HCT116 (cell line): ENCODE results near the gene FGGY. TPM values are rescaled to one million over a fixed set of nuclear protein-coding genes. Genes with fewer than 3 reads are reported as not detected.

Experiments
- ATAC-seq: fragments of 200-7000 bp; cut with Tn5 transposase; 2 replicates; pipeline ENCODE4 v1.9.1; 2020; ENCODE audit warnings: mild to moderate bottlenecking, moderate library complexity
- BruUV-seq: library from RNA; stranded (reverse); fragments of 400-500 nt; replicated peaks from 2 replicates; lab custom pipeline; 2021; lab: Mats Ljungman, UMichigan
- CTCF ChIA-PET: fragments of 300-600 bp; sonication (Branson Sonifier 250); formaldehyde crosslinking; loops from one replicate; lab custom pipeline; 2021; ENCODE audit warnings: antibody characterized with exemption; lab: Charles Lee
- POLR2A ChIA-PET: fragments of 300-600, 350-600 bp; sonication (Branson Sonifier 250); formaldehyde crosslinking; loops from one replicate; lab custom pipeline; 2021; ENCODE audit warnings: antibody characterized with exemption; lab: Charles Lee
- RAD21 ChIA-PET, 2 experiments: fragments of 300-600 bp; sonication (Branson Sonifier 250); formaldehyde crosslinking; loops; one replicate each; lab custom pipeline; 2023; ENCODE audit warnings: low total read pairs in 2 of 2; ENCODE audit not compliant: uncharacterized antibody in 2 of 2, unreplicated experiment in 2 of 2, low non-redundant PET in 1 of 2; lab: Charles Lee
- DNase-seq: peaks from one replicate; pipeline ENCODE4 v3.0.0-alpha.2; 2010; ENCODE audit warnings: low read depth, low spot score
- H2AFZ ChIP-seq: fragments of 200-600 bp; shearing (Covaris generic), sonication (generic); 2 replicates; pipeline ENCODE4 v1.6.1; 2017; ENCODE audit warnings: low read depth, mixed run types, mixed read lengths, antibody characterized with exemption, low read length; ENCODE audit not compliant: poor library complexity, severe bottlenecking
- H3K27ac ChIP-seq: 2 replicates; pipeline ENCODE4 v1.5.1; 2012; ENCODE audit warnings: low read depth, low read length
- H3K27me3 ChIP-seq: fragments of 200-600 bp; sonication (generic); 2 replicates; pipeline ENCODE4 v1.6.1; 2016; ENCODE audit warnings: mixed run types, low read length, mixed read lengths; ENCODE audit not compliant: insufficient read depth
- H3K36me3 ChIP-seq, 2 experiments: fragments of 200-500 bp in 1 of 2; fragments of 200-600 bp in 1 of 2; sonication (Bioruptor generic) in 1 of 2; sonication (generic) in 1 of 2; 2 replicates each; pipeline versions ENCODE4 v1.5.1 to v1.6.1; 2014 to 2016; ENCODE audit warnings: low read length in 2 of 2, inconsistent platforms in 1 of 2, mixed read lengths in 1 of 2, mixed run types in 1 of 2; ENCODE audit not compliant: insufficient read depth in 2 of 2, control insufficient read depth in 1 of 2
- H3K4me1 ChIP-seq, 2 experiments: fragments of 200-600 bp in 1 of 2; sonication (generic) in 1 of 2; 2 replicates each; pipeline versions ENCODE4 v1.5.1 to v1.6.1; 2012 to 2017; ENCODE audit warnings: low read length in 2 of 2, inconsistent platforms in 1 of 2, mild to moderate bottlenecking in 1 of 2, mixed read lengths in 1 of 2, mixed run types in 1 of 2, moderate library complexity in 1 of 2; ENCODE audit not compliant: insufficient read depth in 2 of 2, control insufficient read depth in 1 of 2
- H3K4me2 ChIP-seq: fragments of 200-600 bp; sonication (generic); 2 replicates; pipeline ENCODE4 v1.6.1; 2017; ENCODE audit warnings: mixed run types, low read length, mixed read lengths
- H3K4me3 ChIP-seq, 2 experiments: fragments of 200-600 bp in 1 of 2; sonication (generic) in 1 of 2; replicated peaks in 1 of 2; 2 replicates each; pipeline ENCODE4 v1.5.1; 2011 to 2016; ENCODE audit warnings: low read length in 2 of 2, control low read depth in 1 of 2, low read depth in 1 of 2, mild to moderate bottlenecking in 1 of 2, mixed read lengths in 1 of 2, mixed run types in 1 of 2
- H3K79me2 ChIP-seq: fragments of 200-600 bp; sonication (generic); 2 replicates; pipeline ENCODE4 v1.6.1; 2017; ENCODE audit warnings: mild to moderate bottlenecking, mixed run types, low read length, moderate library complexity, mixed read lengths; ENCODE audit not compliant: insufficient read depth
- H3K9ac ChIP-seq: fragments of 200-600 bp; sonication (generic); 2 replicates; pipeline ENCODE4 v1.6.1; 2016; ENCODE audit warnings: low read length, mixed read lengths
- H3K9me2 ChIP-seq: fragments of 200-600 bp; sonication (generic), shearing (Covaris generic); 2 replicates; pipeline ENCODE4 v1.6.1; 2017; ENCODE audit warnings: mixed run types, mild to moderate bottlenecking, moderate library complexity; ENCODE audit not compliant: insufficient read depth
- H3K9me3 ChIP-seq, 2 experiments: fragments of 200-500 bp in 1 of 2; fragments of 200-600 bp in 1 of 2; sonication (Bioruptor generic) in 1 of 2; sonication (generic) in 1 of 2; 2 replicates each; pipeline ENCODE4 v1.6.1; 2014 to 2017; ENCODE audit warnings: low read length in 2 of 2, mixed read lengths in 2 of 2, inconsistent platforms in 1 of 2, low read depth in 1 of 2, mild to moderate bottlenecking in 1 of 2, mixed run types in 1 of 2, moderate library complexity in 1 of 2; ENCODE audit not compliant: control insufficient read depth in 1 of 2, insufficient read depth in 1 of 2
- H4K20me1 ChIP-seq: fragments of 200-600 bp; sonication (generic), shearing (Covaris generic); 2 replicates; pipeline ENCODE4 v1.6.1; 2017; ENCODE audit warnings: mixed run types, mild to moderate bottlenecking, moderate library complexity; ENCODE audit not compliant: insufficient read depth
- ATF3 ChIP-seq: IDR thresholded peaks from 2 replicates; pipeline ENCODE4 v1.6.1; 2012
- CBX3 ChIP-seq: IDR thresholded peaks from 2 replicates; pipeline ENCODE4 v1.6.1; 2012; ENCODE audit warnings: low read depth
- CEBPB ChIP-seq: IDR thresholded peaks from 2 replicates; pipeline ENCODE4 v1.6.1; 2012; ENCODE audit warnings: low read depth
- ELF1 ChIP-seq: IDR thresholded peaks from 2 replicates; pipeline ENCODE4 v1.6.1; 2012; ENCODE audit warnings: low read depth, borderline replicate concordance
- EZH2 ChIP-seq: fragments of 200-600 bp; sonication (generic); IDR thresholded peaks from 2 replicates; pipeline ENCODE4 v1.6.1; 2017; ENCODE audit warnings: antibody characterized with exemption, mixed run types
- EZH2phosphoT487 ChIP-seq: fragments of 200-600 bp; IDR thresholded peaks from 2 replicates; pipeline ENCODE4 v1.6.1; 2018; ENCODE audit warnings: antibody characterized with exemption, borderline replicate concordance
- JUND ChIP-seq: IDR thresholded peaks from 2 replicates; pipeline ENCODE4 v1.6.1; 2012
- MAX ChIP-seq: IDR thresholded peaks from 2 replicates; pipeline ENCODE4 v1.6.1; 2012
- POLR2A ChIP-seq: IDR thresholded peaks from 2 replicates; pipeline ENCODE4 v1.7.0; 2011; ENCODE audit warnings: borderline replicate concordance; ENCODE audit not compliant: insufficient read depth, insufficient read length; ENCODE audit errors: extremely low read depth
- POLR2AphosphoS5 ChIP-seq: IDR thresholded peaks from 2 replicates; pipeline ENCODE4 v1.6.1; 2011; ENCODE audit warnings: mild to moderate bottlenecking, low read depth, low read length, moderate library complexity
- SIN3A ChIP-seq: IDR thresholded peaks from 2 replicates; pipeline ENCODE4 v1.6.1; 2012; ENCODE audit warnings: low read depth
- SP1 ChIP-seq: IDR thresholded peaks from 2 replicates; pipeline ENCODE4 v1.6.1; 2012; ENCODE audit warnings: low read depth
- SRF ChIP-seq: IDR thresholded peaks from 2 replicates; pipeline ENCODE4 v1.6.1; 2012; ENCODE audit warnings: low read depth
- TCF7L2 ChIP-seq: IDR thresholded peaks from 2 replicates; pipeline ENCODE4 v1.7.0; 2011; ENCODE audit warnings: borderline replicate concordance, inconsistent platforms; ENCODE audit not compliant: insufficient read depth, insufficient read length; ENCODE audit errors: extremely low read depth
- YY1 ChIP-seq: IDR thresholded peaks from 2 replicates; pipeline ENCODE4 v1.6.1; 2011; ENCODE audit warnings: low read length, low read depth, moderate library complexity, mild to moderate bottlenecking; ENCODE audit not compliant: insufficient replicate concordance; ENCODE audit errors: extremely low read depth
- ZNF274 ChIP-seq: fragments of 200-500 bp; sonication (Bioruptor generic); IDR thresholded peaks from 2 replicates; pipeline ENCODE4 v1.6.1; 2014; ENCODE audit warnings: mild to moderate bottlenecking, low read depth, low read length, inconsistent platforms
- intact Hi-C: fragments of 100-400 bp; cut with micrococcal nuclease; formaldehyde crosslinking; loops from 2 replicates; pipeline ENCODE4 v1.10.0; 2022
- total RNA-seq: library from RNA; stranded (reverse); gene quantifications from one replicate; pipeline ENCODE4 v1.2.1, GENCODE V29; 2021; ENCODE audit not compliant: unreplicated experiment
- TF ChIP-seq, protein P1 (sequence below): IDR thresholded peaks from 2 replicates; pipeline ENCODE4 v1.6.1; 2011; ENCODE audit warnings: mild to moderate bottlenecking, low read length, moderate library complexity; ENCODE audit not compliant: insufficient replicate concordance; ENCODE audit errors: extremely low read depth
- TF ChIP-seq, protein P2 (sequence below): IDR thresholded peaks from 2 replicates; pipeline ENCODE4 v1.6.1; 2012; ENCODE audit warnings: low read depth

FGGY gene
- total RNA-seq, 1 experiment from 2014 or later = 10.6 TPM

- intact Hi-C loops = no loop called here
- H3K4me1 ChIP-seq = no peaks in the 10 kb centered on the region
- H3K9me2 ChIP-seq = no peaks in the 10 kb centered on the region
- BruUV-seq = no TSS peak
- ATAC-seq = no peak
- H3K4me3 ChIP-seq = no peak overlapping the region
- no peaks in the 10 kb centered on the region for H3K36me3 ChIP-seq
- ChIA-PET CTCF (no interaction called here), RAD21 (no interaction called here), POLR2A (no interaction called here)
- no peak for TF ChIP-seq MAX
- no peak for TF ChIP-seq POLR2AphosphoS5
- TF ChIP-seq SIN3A = no peak
- TF ChIP-seq ELF1 = no peak
- TF ChIP-seq SRF = no peak
- TF ChIP-seq ZNF274 = no peak
- TF ChIP-seq ATF3 = no peak
- TF ChIP-seq TCF7L2 = no peak
- TF ChIP-seq POLR2A = no peak
- no peak for TF ChIP-seq JUND
- TF ChIP-seq, protein P1, sequence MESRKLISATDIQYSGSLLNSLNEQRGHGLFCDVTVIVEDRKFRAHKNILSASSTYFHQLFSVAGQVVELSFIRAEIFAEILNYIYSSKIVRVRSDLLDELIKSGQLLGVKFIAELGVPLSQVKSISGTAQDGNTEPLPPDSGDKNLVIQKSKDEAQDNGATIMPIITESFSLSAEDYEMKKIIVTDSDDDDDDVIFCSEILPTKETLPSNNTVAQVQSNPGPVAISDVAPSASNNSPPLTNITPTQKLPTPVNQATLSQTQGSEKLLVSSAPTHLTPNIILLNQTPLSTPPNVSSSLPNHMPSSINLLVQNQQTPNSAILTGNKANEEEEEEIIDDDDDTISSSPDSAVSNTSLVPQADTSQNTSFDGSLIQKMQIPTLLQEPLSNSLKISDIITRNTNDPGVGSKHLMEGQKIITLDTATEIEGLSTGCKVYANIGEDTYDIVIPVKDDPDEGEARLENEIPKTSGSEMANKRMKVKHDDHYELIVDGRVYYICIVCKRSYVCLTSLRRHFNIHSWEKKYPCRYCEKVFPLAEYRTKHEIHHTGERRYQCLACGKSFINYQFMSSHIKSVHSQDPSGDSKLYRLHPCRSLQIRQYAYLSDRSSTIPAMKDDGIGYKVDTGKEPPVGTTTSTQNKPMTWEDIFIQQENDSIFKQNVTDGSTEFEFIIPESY = no peak
- no peak for TF ChIP-seq SP1
- no peak for TF ChIP-seq YY1
- TF ChIP-seq, protein P2, sequence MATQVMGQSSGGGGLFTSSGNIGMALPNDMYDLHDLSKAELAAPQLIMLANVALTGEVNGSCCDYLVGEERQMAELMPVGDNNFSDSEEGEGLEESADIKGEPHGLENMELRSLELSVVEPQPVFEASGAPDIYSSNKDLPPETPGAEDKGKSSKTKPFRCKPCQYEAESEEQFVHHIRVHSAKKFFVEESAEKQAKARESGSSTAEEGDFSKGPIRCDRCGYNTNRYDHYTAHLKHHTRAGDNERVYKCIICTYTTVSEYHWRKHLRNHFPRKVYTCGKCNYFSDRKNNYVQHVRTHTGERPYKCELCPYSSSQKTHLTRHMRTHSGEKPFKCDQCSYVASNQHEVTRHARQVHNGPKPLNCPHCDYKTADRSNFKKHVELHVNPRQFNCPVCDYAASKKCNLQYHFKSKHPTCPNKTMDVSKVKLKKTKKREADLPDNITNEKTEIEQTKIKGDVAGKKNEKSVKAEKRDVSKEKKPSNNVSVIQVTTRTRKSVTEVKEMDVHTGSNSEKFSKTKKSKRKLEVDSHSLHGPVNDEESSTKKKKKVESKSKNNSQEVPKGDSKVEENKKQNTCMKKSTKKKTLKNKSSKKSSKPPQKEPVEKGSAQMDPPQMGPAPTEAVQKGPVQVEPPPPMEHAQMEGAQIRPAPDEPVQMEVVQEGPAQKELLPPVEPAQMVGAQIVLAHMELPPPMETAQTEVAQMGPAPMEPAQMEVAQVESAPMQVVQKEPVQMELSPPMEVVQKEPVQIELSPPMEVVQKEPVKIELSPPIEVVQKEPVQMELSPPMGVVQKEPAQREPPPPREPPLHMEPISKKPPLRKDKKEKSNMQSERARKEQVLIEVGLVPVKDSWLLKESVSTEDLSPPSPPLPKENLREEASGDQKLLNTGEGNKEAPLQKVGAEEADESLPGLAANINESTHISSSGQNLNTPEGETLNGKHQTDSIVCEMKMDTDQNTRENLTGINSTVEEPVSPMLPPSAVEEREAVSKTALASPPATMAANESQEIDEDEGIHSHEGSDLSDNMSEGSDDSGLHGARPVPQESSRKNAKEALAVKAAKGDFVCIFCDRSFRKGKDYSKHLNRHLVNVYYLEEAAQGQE = no peak
- TF ChIP-seq CBX3 = no peak
- TF ChIP-seq EZH2 = no peak
- TF ChIP-seq CEBPB = no peak
- no peak for TF ChIP-seq EZH2phosphoT487
- no peaks in the 10 kb centered on the region for H3K79me2 ChIP-seq
- no peak overlapping the region for H3K9ac ChIP-seq
- no peaks in the 10 kb centered on the region for H4K20me1 ChIP-seq
- H3K27me3 ChIP-seq = no peaks in the 10 kb centered on the region
- no peak overlapping the region for H3K27ac ChIP-seq
- no peaks in the 10 kb centered on the region for H3K9me3 ChIP-seq
- H3K4me2 ChIP-seq = no peak overlapping the region
- H2AFZ ChIP-seq = no peak overlapping the region
- no peak for DNase-seq
These were observed 226.1 kb downstream of the FGGY start for GRCh38 chr1:59522925-59523505.
